Transverse colon (tissue), 3 donors: ENCODE measurements around the gene AARS1.

Experiments
- EP300 ChIP-seq: sonication (generic); formaldehyde crosslinking; IDR thresholded peaks from one replicate; pipeline ENCODE4 v1.6.1; 2017; ENCODE audit warnings: antibody characterized with exemption, low read depth
- POLR2AphosphoS5 ChIP-seq, 3 donors: sonication (generic); formaldehyde crosslinking; IDR thresholded peaks; one replicate each; pipeline ENCODE4 v1.6.1; 2016; ENCODE audit warnings: antibody characterized with exemption in 3 of 3

DNA sequence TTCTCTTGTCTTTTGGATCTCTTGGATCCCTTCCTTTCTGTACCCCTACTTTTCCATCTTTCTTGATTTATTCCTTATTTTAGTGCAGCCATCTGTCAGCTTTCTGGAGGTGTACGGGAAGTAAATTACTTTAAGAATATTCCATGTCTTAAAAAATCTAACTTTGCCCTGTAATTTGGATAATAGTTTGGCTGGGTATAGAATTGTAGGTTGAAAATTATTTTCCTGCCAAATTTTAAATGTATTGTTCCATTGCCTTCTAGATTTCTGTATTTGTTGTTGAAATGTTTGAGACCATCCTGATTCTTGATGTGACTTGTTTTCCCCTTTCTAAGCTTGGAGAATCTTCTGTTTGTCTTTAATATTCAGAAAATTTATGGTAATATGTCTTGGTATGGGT lies 11.8 kb upstream of the AARS1 start:
- TF ChIP-seq POLR2AphosphoS5 (IDR thresholded peaks at IDR 0.05) (no peak), EP300 (no peak)
